Measurements from ENCODE around the gene ING5.

DNA sequence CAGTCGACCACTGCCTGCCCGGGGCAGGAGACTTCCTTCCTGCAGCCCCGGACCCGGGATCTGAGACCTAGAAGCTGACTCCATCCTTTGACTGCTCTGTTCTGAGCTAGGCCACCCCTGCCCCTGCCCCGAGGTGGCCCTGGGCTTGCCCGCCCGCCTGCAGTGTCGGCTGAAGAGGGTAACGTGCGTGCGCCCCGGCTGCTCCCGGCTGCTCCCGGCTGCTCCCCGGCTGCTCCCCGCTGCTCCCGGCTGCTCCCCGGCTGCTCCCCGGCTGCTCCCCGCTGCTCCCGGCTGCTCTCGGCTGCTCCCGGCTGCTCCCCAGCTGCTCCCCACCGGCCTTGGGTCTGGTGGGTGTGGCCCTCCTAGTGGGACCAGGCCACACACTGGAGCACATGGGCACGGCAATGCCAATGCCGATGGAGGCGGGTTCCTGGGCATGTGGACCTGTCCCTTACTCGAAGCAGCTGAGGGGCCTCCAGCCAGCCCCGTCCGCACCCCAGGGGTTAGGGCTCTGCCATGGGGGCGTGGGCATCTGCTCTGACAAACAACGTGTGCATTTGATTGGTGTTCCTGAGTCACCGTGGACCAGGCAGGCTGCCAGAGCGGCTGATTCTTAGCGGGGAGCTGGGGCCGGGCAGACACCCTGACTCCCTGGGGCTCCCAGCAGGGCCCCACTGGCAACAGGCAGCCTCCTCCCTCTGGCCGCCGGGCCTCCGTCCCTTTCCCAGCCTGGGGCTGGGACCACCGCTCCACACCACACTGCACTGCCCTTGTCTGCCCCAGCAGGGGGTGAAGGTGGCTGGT, 72.8 kb downstream of the ING5 start:
- TF ChIP-seq GATA3 (IDR thresholded peaks at IDR 0.05; ENCODE audit: low read depth, low read length) = no peak
- TF ChIP-seq GATA2 (IDR thresholded peaks at IDR 0.05; ENCODE audit: low read depth, low read length) = no peak

Data from SH-SY5Y (cell line).